ENCODE measurements around the gene ATP8B3.

DNA sequence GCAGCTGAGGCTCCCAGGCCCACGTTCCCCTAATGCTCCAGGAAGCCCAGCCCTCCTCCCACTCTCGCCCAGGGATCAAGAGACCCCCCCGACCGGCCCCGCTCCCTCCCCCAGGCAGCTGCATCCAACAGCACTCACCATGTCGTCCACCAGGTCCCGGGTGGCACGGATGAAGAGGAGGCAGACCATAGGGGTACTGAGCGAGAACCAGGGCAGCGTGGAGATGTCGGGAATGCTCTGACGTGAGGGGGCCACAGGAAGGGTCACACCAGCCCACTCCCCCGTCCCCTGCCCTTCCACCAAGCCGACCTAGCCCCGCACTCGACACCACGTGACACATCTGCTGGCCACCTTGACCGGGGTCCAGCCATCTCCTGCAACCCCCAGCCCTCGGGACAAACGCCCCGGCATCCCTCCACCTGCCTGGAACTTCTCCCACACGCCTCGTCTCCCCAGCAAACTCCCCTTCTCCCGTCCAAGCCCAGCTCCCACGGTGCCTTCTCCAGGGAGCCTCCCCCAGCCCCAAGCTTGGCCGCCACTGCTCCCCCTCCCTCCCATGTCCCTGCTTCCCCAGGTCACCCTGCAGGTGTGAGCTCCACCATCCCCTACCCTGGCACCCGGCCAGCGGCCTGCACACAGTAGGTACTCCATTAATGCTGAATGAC, 4.9 kb downstream of the ATP8B3 start:
- no peak for TF ChIP-seq GATA2 (IDR thresholded peaks at IDR 0.05; ENCODE audit: low read depth, low read length)
- no peak for TF ChIP-seq GATA3 (IDR thresholded peaks at IDR 0.05; ENCODE audit: low read depth, low read length)

Data from SH-SY5Y (cell line).